Keratinocyte (primary cell): ENCODE measurements around the gene POU3F2.

Source experiments
- EZH2 ChIP-seq: IDR thresholded peaks from one replicate; pipeline ENCODE4 v1.6.1; 2012; ENCODE audit warnings: inconsistent platforms, mild to moderate bottlenecking, low read length, moderate library complexity
- TF ChIP-seq, protein P1 (sequence below), 3 experiments: IDR thresholded peaks in 1 of 3; conservative IDR thresholded peaks in 1 of 3; optimal IDR thresholded peaks in 1 of 3; 2 replicates in 2 of 3; 3 replicates in 1 of 3; pipeline versions ENCODE3 to v1.5.1; 2011; ENCODE audit warnings: low read length in 3 of 3, mild to moderate bottlenecking in 3 of 3, moderate library complexity in 2 of 3, control low read depth in 1 of 3, inconsistent platforms in 1 of 3; ENCODE audit not compliant: insufficient read depth in 2 of 3; ENCODE audit errors: extremely low read depth in 1 of 3

DNA sequence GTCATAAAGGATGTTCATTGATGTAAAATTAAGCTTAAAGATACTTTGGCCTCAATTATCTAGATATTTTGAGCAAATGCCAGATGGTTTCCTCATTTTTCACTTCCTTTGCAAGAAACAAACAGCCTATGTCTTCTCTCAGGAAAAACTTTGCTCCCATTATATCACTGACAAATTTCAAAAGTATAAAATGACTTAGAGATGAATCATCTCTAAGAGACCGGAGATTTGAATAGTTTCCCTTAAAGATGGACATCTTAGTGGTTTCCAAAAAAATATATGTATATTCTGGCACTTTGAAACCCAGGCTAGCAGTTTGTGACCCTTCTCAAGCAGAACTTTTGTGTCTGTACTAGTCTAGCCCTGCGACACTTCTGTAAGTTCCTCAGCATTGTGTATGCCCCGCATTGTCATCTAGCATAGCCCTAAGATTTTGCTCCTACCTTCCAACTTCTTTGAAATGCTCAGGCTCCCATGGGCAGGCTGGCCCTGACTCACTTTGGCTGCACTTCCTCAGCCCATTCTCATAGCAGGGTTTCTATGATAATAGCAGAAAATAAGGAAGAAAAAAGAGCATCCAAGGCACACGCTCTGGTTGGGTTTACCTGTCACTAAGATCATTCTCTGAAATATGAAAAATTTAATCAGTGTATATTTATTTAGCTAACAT lies 25.7 kb upstream of the POU3F2 start:
- TF ChIP-seq, protein P1, sequence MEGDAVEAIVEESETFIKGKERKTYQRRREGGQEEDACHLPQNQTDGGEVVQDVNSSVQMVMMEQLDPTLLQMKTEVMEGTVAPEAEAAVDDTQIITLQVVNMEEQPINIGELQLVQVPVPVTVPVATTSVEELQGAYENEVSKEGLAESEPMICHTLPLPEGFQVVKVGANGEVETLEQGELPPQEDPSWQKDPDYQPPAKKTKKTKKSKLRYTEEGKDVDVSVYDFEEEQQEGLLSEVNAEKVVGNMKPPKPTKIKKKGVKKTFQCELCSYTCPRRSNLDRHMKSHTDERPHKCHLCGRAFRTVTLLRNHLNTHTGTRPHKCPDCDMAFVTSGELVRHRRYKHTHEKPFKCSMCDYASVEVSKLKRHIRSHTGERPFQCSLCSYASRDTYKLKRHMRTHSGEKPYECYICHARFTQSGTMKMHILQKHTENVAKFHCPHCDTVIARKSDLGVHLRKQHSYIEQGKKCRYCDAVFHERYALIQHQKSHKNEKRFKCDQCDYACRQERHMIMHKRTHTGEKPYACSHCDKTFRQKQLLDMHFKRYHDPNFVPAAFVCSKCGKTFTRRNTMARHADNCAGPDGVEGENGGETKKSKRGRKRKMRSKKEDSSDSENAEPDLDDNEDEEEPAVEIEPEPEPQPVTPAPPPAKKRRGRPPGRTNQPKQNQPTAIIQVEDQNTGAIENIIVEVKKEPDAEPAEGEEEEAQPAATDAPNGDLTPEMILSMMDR (optimal IDR thresholded peaks at IDR 0.05 in 1 of 3, IDR thresholded peaks at IDR 0.05 in 1 of 3, conservative IDR thresholded peaks at IDR 0.05 in 1 of 3; ENCODE audit: extremely low read depth in 1 of 3, insufficient read depth in 2 of 3, low read length in 3 of 3) = no peak
- no peak for TF ChIP-seq EZH2
